OCI-LY7 (cell line): ENCODE results near the gene PDIA4.

Experiments
- CTCF ChIP-seq: fragments of 200-600 bp; sonication (generic); conservative IDR thresholded peaks from 2 replicates; pipeline ENCODE4 v1.5.1; 2014; ENCODE audit warnings: mild to moderate bottlenecking, antibody characterized with exemption, low read length, moderate library complexity, mixed read lengths
- EZH2phosphoT487 ChIP-seq: fragments of 200-600 bp; sonication (generic); IDR thresholded peaks from 2 replicates; pipeline ENCODE4 v1.6.1; 2018; ENCODE audit warnings: low read depth, borderline replicate concordance, mild to moderate bottlenecking, mixed run types, antibody characterized with exemption, low read length, moderate library complexity, mixed read lengths

GRCh38 chr7:149009527-149009926 lies 18.8 kb downstream of the PDIA4 start:
- TF ChIP-seq CTCF (no peak), EZH2phosphoT487 (no peak)
